GM18858 (cell line): ENCODE results near the gene PSMB10.

ENCODE experiments used
- ATAC-seq: cut with Tn5 transposase; IDR thresholded peaks from one replicate; pipeline ENCODE4 v1.9.1; 2021; ENCODE audit not compliant: unreplicated experiment

Gene PSMB10

DNA sequence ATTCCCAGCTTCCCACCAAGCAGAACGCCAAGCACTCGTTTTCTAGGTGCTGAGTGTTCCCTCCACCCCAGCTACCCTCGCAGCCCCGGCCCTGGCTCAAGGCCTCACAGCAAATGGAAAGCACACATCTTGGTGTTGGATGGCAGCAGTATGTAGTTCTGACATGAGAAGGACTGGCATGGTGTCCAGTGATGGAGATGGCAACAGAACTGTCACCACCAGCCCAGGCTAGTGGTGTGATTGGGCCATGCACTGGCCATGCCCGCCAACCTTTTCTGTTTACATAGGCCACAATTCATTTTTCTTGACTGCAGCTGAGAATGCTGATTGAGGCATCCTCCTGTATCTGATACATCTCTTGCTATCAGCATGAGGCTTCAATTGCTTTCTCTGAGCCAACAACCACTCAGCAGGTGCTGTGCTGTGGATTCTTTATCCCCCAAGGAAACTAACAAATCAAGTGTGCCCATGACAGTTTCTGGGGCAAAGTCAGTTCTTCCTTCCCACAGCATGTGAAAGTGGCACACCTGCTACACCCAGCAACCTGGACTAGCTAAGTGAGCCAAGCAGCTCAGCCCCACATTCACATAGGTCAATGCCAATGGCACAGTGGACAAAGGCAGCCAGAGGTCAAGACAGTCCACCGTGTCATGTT is 28.0 kb upstream of the PSMB10 start:
- no peak for ATAC-seq

DNA sequence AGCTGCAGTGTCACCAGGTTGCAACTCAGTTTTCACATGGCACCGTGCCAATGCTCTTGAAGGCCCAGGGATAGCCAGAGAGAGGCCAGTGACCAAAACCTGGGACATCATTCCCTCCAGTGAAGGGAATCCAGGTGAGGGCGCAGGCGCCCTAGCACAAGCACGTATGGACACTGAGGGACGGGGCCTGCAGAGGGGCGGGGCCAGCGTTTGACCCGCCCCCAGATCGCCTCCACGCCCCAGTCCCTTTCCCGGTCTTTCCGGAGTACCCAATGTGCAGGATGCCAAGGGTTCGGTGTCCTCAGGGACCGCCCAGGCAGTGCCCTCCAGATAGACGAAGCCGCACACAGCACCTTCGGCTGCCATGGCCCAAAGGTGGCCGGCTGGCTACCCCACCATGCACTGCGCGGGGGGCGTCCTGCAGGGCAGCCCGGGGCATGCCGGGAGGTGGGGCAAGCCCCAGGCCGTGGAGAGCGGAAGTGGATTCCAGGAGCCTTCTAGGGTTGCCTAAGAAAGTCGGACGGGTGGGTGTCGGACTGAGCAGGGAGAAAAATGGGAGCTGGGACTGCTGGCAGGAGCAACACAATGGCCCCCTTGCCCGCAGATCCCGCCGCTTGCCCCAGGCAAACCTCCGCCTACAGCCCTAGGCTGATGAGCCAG is 27.1 kb upstream of the PSMB10 start:
- ATAC-seq, result no peak

DNA sequence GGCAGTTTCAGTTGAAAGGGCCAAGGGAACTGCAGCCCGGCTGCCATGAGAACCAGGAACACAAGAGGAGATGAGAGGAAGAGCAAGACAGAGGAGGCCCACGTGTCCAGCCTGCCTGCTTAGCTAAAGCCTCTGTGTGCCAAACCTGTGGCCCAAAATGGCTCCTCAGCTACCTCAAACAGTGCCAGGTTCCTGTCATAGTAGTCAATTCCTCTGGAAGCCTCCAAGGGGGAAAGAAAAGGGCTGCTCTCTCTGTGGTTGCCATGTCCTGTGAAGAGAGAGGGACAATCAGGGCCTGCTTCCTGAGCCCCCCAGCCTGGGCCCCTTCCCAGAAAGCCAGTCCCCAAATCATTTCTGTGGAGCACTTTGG is 26.6 kb upstream of the PSMB10 start:
- ATAC-seq, result no peak

DNA sequence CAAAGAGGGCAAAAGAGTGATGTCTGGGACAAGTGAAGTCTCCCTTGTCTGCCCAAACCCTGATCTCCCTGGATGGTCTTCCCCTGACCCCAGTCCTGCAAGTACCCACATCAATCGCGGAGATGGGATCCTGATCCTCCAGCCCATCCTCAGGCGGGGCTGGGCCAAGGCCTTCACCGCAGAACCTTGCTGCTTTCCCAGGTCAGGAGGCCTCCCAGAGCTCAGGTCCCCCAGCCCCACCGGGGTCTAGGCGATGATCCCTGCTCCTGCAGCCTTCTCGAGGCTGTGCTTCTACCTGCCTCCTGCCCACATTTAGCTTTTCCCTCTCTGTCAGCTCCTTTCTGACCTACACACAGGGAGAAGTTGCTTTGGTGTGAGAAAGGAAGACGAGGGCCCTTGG is 25.5 kb upstream of the PSMB10 start:
- no peak for ATAC-seq

DNA sequence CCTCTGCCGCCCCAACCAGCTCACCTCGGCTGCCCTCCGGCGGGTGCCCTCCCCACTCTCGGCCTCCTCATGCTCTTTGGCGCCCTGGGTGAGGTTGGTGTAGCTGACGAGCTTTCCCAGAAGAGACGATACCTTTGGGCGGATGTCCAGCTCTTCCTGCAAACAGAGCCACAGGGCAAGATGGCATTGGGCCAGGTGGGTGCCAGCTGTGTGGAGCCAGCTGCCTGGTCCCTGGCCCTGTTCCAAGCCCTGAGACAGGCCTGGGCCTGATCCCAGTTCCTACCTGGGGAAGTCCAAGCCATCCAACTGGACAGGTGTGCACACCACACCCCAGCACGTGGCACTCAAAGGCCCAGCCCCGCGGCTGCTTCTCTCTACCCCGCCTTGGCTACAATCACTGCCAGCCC is 24.9 kb upstream of the PSMB10 start:
- no peak for ATAC-seq

DNA sequence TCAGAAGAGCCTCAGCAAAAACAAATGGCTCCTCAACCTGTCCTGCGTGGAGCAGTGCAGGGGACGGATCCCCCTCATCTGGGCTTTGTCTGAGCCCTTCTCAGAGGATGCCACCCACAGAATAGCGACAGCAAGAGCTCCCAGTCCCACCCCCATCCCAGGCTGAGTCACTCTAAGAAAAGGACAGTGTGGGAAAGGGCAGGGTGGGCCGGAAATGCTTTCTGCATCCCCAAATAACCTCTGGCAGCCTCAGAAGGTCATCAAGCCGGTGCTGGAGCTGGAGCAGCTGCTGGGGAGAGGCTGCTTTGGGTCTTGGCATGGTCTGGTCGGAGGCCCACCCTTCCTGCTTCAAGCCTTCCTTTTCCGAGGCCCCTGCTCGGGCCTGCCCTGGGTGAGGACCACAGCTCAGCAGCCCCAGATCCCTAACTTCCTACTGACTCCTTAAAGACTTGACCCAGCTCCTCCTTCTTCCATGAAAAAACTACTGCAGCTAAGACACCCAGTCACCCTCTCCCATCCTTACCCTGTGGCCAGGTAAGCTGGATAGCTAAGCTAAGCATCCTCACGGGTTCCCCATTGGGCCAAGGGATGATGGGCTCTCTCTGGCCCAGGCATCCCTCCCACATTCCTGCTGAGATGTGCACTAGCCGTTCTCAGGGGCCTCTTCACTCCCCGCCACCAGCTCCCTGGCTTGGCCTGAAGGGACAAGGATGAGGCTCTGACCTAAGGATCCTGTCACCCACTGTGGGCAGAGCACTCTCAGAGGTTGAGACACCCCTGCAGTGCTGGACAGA is 23.1 kb upstream of the PSMB10 start:
- no peak for ATAC-seq

DNA sequence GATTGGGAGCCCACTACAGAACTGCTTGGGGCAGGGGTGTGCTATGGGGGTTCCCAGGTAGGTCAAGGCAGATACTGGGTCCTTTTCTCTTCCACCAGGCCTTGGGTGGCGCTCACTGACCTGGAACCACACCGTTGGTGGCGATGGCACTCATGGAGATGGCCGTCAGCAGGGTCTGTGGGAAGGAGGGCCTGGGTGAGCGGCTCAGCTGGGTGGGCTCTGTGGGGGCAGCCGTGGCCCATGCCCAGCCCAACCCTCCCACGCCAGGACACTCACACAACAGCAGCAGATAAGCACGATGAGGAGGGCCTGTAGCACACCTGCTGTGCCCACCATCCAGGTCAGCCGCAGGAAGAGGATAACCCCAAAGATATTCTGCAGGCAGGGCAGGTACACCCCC is 21.0 kb upstream of the PSMB10 start:
- no peak for ATAC-seq

DNA sequence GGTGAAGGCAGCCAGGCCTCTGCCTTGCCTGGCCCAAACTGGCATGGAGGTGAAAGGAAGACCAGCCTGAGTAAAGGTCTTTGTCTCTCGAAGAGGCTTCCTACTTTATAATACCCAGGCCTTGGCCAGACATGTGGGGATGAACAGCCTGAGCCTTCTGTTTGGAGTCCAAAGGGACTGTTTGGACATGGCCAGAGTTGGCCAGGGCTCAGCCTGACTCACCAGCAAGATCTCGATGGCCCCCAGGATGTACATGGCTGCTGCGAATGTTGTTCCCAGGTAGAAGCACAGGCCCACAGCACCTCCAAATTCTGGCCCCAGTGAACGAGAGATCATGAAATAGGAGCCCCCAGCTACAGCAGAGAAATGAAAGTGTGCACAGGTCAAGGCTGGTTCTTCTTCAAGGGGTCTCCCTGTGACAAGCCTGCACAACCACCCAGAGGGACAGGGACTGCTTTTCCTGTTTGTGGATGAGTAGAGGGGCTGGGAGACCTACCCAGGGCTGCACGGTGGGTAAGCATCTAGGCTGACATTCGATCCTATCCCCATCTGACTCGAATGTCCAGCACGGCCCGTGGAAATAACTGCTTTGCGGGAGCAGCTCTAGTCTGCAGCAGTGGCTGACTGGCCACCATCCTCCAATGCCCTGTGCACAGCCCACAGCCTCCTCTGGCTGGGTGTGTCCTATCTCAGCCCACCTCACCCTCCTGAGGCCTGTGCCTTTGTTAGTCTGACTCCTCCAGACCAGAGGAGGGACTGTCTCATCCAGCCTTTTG is 18.0 kb upstream of the PSMB10 start:
- ATAC-seq, result no peak

DNA sequence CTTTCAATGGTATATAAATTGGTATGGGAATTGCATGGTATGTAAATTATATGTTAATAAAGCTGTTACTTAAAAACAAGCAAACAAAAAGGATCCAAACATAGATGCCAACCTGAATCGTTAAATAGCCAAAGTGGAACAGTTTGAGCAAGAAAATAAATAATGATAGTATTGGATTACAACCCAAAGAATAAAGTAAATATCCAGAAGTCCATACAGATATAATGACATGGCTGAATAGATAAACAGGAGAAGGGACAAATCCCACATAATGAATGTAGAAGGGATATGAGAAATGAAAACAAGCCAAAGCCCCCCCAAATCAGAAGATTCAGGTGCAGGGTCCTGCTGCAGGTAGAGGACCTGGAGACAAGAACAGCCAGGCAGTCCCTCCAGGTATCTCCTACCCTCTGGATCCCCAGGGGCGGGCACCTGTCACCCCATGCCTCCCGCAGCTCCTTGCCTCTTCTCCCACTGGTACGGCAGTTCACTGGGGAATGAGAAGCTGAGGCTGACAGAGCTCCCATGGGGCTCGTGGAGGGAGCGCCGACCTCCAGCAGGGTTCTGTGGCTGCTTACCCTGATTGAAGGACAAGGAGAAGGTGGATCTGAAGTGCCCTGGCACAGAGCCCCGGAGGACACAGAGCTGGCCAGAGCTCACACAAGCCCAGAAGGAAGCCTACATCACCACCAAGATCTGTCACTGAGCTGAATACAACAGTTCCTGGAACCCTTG is 17.2 kb upstream of the PSMB10 start:
- no peak for ATAC-seq

DNA sequence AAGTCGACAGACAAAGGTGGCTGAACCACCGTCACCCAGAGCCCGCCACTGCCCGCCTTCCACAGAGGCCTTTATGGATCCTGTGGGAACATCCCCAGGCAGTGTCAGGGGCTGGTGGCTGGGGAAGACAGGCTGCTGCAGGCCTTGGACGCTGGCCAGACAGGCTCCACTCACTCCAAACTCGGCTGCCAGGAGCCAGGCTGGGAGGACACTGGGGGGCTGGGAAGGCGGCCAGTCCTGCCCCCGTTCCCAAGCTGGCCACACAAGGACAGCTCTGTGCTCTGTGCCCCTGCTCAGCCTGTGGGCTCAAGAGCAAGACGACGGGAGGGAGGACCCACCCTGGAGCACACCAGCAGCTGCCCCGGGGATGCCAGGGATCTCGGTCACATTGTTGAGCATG is 14.8 kb upstream of the PSMB10 start:
- no peak for ATAC-seq

DNA sequence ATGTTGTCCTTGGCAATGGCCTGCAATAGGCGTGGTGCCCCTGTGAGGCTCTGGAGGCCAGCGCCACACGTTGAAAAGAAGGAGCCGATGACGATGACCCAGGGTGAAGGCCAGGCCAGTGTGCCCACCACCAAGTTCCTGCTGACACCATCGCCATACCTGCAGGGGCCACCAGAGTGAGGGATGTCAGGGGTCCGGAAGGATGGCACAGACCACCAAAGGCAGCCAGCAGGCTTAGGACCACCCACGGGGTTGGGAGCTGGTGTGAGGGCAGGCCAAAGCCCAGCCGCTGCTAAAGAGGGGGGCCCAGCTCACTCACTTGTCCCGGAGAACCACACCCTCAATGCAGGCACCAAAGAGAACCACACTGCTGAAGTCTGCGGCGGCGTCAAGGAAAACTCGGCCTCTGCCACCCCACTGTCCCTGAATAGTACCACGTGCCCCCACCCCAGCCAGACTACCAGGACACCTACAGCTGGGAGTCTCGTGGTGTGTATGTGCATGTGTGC is 13.7 kb upstream of the PSMB10 start:
- no peak for ATAC-seq

DNA sequence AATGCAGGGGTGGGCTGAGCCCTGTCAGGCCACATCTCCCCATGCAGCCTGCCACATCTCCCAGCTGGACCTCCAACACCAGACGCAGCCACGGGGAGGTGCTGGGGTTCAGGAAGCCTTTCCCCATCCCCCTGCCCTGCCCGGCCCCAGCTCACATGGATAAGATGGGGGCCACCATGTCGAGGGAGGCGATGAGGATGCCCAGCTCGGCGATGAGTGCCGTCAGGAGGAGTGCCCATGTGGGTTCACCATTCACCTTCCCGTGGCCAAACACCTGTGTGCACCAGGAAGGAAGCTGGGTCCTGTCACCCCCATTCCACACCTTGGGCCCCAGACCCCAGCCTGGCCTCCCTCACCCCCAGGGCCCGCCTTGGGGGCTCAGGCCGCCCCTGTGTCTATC is 13.0 kb upstream of the PSMB10 start:
- no peak for ATAC-seq

DNA sequence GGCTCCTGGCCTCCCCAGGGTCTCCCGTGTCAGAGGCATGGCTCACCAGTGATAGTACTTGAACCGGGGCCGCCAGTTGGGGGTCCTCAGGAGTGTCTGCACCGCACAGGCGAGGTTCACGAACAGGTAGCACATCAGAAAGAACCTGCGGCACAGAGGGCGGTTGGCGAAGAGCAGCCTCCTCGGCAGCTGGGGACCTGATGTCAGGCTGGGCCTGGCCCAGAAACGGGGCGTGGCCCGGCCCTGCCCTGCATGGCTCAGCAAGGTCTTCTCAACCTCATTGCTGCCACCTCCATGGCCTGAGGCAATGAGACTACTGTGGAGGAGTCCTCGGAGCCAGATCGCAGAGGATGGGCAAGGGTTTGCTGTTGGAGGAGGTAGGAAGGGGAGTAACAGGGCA is 11.4 kb upstream of the PSMB10 start:
- ATAC-seq, result no peak

DNA sequence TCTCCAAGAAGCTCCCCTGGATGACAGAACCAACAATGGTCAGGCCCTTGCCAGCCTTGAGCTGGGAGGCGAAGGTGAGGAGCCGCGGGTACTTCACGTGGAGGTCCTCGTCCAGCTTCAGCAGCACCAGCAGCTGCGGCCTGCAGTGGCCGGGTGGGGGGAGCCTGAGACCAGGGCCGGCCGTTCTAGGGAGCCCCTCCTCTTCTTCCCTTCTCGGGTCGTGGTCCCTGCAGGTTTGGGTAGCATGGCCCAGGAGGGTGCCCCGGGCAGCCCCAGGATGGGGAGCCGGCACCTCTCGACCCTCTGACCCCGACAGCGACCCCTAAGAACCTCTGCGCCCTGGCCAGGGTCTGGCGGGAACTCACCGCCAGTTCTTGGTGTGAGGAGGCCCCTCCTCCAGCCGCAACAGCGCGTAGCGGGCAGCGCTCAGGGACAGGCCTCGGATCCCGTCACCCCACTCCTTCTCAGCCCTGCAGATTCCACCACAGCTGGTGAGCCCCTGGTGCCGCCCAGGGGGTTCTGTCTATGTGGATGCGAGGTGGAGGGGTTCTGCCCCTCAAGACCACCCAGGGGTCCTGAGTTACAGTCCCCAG is 10.4 kb upstream of the PSMB10 start:
- no peak for ATAC-seq

DNA sequence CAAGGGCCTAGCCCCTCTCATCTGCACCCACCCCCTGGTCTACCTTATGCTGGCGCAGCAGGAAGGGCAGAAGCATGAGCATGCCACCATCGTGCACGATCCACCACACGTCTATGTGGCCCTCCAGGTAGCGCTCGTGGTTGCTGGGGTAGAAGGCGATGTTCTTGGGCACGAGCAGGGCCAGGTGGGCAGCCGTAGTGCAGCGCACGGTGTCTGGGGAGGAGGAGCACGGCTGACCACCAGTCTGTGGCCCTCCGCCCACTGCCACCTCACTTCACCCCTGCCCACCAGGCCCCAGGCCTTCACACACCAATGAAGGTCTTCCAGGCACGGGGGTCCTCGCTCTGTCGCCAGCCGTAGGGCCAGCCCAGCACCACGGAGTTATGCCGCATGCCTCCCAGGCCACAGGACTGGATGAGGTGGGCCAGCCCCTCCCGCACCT is 9.5 kb upstream of the PSMB10 start:
- no peak for ATAC-seq

DNA sequence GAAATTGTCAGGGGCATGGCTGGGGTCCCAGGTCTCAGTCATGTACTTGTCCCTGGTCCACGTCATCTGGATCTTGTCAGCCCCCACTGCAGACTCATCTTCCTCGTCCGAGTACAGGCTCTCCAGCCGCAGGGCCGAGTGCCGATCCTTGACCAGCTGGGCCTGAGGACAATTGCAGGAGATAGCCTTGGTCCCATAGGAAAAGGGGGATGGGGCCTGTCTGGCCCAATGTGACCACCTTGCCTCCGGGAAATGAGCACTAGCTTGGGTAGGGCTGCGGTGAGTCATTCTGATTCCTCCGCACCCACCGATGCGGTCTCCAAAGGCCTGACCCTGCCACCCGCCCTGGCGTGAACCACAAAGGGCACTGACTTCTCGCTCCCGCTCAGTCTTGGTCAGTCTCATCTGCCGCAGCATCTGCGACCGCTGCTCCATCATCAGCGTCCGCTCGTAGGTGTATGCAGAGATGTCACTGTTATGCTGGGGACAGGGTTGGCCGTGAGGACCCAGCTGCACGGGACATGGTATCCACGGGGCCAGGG is 8.8 kb upstream of the PSMB10 start:
- no peak for ATAC-seq

DNA sequence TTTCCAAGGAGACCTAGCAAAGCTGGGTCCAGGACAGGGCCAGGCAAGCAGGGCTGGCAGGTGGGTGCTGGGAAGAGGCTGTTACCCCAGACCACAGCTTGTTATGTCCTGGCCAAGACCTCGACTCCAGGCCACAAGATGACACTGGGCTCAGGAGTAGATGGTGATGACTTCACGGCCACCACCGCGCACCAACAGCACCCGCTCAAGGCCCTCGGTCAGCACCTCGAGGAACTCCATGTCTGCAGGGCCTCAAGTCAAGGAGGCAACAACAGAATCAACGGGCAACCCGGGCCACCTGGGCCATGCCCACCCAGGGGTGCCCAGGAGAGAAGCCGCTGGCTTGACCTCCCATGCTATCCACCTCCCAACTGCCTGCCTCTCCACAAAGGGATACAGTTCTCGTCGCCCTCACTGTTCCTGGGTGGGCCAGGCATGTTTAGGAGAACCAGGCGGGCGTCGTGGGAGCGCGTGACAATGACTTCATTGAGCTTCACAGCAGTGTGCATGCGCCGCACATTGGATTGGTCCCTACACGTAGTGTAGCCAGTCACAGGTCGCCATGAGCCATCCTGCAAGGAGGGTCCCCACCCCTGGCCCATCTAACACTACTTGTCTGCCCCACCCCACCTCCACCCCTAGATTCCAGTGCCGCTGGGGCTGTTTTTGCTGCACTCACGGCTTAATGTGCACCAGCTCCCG is 8.2 kb upstream of the PSMB10 start:
- no peak for ATAC-seq

DNA sequence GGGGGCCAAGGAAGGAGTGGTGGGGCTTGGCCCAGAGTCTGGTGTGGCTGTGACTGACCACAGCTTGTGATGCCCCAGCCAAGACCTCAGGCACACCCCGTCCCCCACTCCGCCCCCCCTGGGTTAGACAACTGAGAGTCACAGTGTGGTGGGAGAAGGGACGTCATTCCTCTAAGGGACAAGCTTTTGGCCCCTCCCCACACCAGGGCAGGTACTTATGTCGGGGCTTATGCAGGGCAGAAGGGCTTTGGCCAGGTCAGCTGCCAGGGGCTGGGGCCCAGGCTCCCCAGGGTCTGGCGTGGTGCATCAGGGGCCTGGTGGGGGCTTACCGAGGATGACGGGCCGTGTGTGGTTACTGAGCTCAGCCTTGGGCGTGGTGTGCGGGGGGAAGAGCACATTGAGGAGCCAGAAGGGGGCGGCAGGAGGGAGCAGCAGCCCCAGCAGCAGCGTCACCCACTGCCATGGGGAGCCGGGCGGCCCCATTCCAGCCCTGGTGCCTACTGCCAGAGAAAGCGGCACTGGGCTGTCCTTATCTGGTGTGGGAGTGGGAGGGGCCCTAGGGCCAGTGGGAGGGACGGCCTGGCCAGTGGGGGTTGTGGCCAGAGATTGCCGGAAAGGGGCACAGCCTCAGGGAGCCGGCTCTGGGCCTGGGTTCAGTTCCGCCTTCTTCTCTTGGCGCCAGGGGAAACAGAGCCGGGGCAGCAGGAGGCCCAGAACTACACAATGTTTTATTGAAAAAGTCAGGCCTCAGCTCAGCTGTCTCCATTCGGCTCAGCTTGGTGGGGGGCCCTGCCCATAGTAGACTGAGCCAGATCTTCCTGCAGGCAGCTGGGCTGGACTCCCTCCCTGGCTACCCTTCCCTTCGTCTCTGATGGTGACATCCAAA is 7.2 kb upstream of the PSMB10 start, which contains the start of gene LCAT:
LCAT (minus strand) TSS at position 502 of the 886 bp plus-strand sequence; CDS start at position 483, 19 bp downstream.
- ATAC-seq, result no peak
